Neural crest cell (in vitro differentiated cells): ENCODE results near the gene GNE. TPM values are rescaled to one million over a fixed set of nuclear protein-coding genes. Genes with fewer than 3 reads are reported as not detected.
"Not testable (repeated sequence)": the region's sequence is repeated elsewhere in the genome, so short reads cannot be mapped to it uniquely, and the experiment has no call there.

Experiments
- DNase-seq: peaks from one replicate; pipeline ENCODE4 v3.0.0; 2021; ENCODE audit warnings: low read depth, mixed read lengths, low spot score
- H3K27ac Mint-ChIP-seq: one replicate; pipeline ENCODE4 v1.8.0; 2021; ENCODE audit warnings: mild to moderate bottlenecking, mixed read lengths; ENCODE audit not compliant: unreplicated experiment
- H3K27me3 Mint-ChIP-seq: 2 replicates; pipeline ENCODE4 v1.8.0; 2021; ENCODE audit warnings: low read depth, mild to moderate bottlenecking, mixed read lengths
- H3K36me3 Mint-ChIP-seq: 2 replicates; pipeline ENCODE4 v1.8.0; 2021; ENCODE audit warnings: low read depth, mild to moderate bottlenecking, mixed read lengths
- H3K4me1 Mint-ChIP-seq: 2 replicates; pipeline ENCODE4 v1.8.0; 2021; ENCODE audit warnings: mixed read lengths
- H3K4me3 Mint-ChIP-seq: one replicate; pipeline ENCODE4 v1.8.0; 2021; ENCODE audit warnings: mild to moderate bottlenecking, mixed read lengths
- H3K9me3 Mint-ChIP-seq: 2 replicates; pipeline ENCODE4 v1.8.0; 2021; ENCODE audit warnings: mixed read lengths
- total RNA-seq: library from RNA; stranded (reverse); gene quantifications from 2 replicates; pipeline ENCODE4 v1.2.1, GENCODE V29; 2021
- TF ChIP-seq, protein P1 (sequence below): fragments of 200-600 bp; sonication (generic); conservative IDR thresholded peaks from 2 replicates; pipeline ENCODE4 v1.5.0; 2021; ENCODE audit warnings: antibody characterized with exemption, mild to moderate bottlenecking

Gene GNE
- total RNA-seq, 1 donor from 2014 or later: 24.6 TPM

DNA sequence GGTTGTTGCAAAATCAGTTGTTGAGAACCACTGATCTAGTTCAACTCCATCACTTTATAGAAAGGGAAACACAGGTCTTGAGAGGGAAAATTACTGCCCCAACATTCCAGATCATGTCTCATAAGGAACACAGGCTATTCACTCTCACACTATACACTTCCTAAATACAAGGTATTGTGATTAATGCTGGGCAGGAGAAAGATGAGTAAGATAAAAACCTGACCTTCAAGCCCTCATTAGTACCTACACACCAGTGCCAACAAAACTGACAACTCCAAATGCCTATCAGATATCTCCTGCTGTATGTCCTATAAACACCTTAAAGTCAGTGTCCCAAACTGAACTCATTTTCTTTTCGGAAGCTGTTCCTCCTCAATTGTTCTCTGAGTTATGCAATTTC, 8.2 kb downstream of the GNE start:
- TF ChIP-seq, protein P1, sequence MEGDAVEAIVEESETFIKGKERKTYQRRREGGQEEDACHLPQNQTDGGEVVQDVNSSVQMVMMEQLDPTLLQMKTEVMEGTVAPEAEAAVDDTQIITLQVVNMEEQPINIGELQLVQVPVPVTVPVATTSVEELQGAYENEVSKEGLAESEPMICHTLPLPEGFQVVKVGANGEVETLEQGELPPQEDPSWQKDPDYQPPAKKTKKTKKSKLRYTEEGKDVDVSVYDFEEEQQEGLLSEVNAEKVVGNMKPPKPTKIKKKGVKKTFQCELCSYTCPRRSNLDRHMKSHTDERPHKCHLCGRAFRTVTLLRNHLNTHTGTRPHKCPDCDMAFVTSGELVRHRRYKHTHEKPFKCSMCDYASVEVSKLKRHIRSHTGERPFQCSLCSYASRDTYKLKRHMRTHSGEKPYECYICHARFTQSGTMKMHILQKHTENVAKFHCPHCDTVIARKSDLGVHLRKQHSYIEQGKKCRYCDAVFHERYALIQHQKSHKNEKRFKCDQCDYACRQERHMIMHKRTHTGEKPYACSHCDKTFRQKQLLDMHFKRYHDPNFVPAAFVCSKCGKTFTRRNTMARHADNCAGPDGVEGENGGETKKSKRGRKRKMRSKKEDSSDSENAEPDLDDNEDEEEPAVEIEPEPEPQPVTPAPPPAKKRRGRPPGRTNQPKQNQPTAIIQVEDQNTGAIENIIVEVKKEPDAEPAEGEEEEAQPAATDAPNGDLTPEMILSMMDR: no peak
- DNase-seq: no peak
- Mint-ChIP-seq H3K4me3 (no peak overlapping the region), H3K4me1 (no peaks in the 10 kb centered on the region), H3K36me3 (peaks cover 5% of the 10 kb centered on the region), H3K27ac (no peak overlapping the region), H3K9me3 (no peaks in the 10 kb centered on the region), H3K27me3 (no peaks in the 10 kb centered on the region)

DNA sequence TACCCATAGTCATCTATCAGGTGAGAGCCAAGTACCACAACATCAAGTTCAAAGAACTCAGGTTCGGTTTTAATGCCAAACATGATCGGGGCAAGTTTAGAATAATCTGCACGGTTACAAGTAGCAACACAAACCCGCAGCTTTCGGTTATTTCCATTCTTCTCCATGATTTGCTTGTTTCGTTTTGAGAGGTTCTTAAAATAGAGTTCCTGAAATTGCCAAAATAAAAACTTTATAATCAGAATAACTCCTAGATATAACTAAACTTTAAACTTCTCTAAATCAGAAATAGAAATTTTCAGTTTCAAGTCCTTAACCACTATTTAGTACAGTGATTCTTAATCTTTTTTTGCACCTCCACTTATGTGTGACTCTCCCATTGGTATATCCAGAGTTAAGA, 9.1 kb downstream of the GNE start:
- no peak for DNase-seq
- Mint-ChIP-seq H3K27me3 (no peaks in the 10 kb centered on the region), H3K4me3 (no peak overlapping the region), H3K27ac (no peak overlapping the region), H3K4me1 (no peaks in the 10 kb centered on the region), H3K36me3 (peaks cover 5% of the 10 kb centered on the region), H3K9me3 (no peaks in the 10 kb centered on the region)
- TF ChIP-seq, protein P1: no peak

DNA sequence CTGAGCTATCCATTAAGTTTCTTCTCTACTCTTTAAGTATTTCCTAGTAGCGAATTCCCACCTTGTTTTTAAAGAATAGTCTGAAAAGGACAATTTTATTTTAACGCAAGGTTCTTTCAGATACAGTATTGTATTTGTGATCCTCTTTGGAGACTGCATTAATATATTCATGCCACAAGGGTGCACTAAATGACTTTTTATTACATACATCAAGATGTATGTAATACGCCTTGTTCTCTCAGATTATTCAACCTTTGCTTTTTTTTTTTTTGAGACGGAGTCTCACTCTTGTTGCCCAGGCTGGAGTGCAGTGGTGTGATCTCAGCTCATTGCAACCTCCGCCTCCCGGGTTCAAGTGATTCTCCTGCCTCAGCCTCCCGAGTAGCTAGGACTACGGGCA, 10.2 kb downstream of the GNE start:
- not testable (repeated sequence) for H3K4me1 Mint-ChIP-seq, H3K27me3 Mint-ChIP-seq, H3K4me3 Mint-ChIP-seq, DNase-seq, H3K9me3 Mint-ChIP-seq, H3K27ac Mint-ChIP-seq, H3K36me3 Mint-ChIP-seq
- TF ChIP-seq, protein P1: peak; percentile 67

DNA sequence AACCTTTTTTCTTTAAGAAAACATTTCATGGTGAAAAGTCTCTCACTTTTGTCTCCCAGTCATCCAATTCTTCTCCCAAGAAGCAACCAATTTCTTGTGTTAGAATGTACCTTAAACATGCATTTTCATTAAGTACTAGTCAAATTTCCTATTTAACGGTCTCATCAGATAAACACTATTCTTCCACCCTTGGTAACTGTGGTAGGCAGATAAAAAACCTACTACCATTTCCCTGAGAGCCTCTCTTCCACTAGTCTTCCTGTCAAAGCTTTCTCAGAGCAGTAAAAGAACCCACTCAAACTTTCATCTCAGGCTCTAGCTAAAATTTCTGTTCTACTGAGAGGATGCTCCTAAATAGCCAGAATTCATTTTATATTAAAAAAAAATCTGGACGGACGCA, 10.9 kb downstream of the GNE start:
- Mint-ChIP-seq H3K4me3 (no peak overlapping the region), H3K9me3 (no peaks in the 10 kb centered on the region), H3K4me1 (no peaks in the 10 kb centered on the region), H3K27me3 (no peaks in the 10 kb centered on the region), H3K27ac (no peak overlapping the region), H3K36me3 (peaks cover 9% of the 10 kb centered on the region)
- no peak for DNase-seq
- TF ChIP-seq, protein P1: no peak

DNA sequence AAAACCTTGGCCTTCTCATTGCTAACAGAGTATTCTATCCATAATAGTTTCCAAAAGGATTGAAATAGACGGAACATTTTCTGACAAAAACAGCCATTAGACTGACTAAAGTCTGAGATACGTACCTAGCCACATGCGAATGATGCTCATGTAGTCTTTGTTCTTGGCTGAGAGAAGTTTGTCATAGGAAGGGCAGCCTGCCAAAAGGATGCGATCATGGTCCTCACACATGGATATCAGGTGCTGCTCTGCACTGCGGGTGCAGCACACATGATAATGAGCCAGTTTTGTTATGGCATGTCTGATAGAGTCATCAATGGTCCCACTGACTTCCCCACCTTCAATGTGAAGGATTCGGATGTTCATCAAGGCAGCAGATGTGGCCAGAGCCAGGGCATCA, 12.3 kb downstream of the GNE start:
- Mint-ChIP-seq H3K27ac (peak overlapping the region; percentile 36), H3K9me3 (no peaks in the 10 kb centered on the region), H3K4me1 (no peaks in the 10 kb centered on the region), H3K36me3 (peaks cover 10% of the 10 kb centered on the region), H3K4me3 (no peak overlapping the region), H3K27me3 (no peaks in the 10 kb centered on the region)
- TF ChIP-seq, protein P1: no peak
- no peak for DNase-seq

DNA sequence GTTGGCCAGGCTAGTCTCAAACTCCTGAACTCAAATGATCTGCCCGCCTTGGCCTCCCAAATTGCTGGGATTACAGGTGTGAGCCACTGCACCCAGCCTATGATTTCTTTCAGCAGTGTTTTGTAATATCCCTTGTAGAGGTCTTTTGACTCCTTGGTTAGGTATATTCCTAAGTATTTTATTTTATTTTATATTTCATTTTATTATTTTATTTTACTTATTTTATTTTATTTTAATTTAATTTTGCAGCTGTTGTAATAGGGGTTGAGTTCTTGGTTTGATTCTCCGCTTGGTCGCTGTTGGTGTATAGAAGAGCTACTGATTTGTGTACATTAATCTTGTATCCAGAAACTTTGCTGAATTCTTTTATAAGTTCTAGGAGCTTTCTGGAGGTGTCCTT, 18.6 kb downstream of the GNE start:
- DNase-seq, H3K27me3 Mint-ChIP-seq, H3K9me3 Mint-ChIP-seq, H3K4me1 Mint-ChIP-seq, H3K27ac Mint-ChIP-seq, H3K4me3 Mint-ChIP-seq: not testable (repeated sequence)
- peaks cover 33% of the 10 kb centered on the region for H3K36me3 Mint-ChIP-seq

- DNase-seq, H3K9me3 Mint-ChIP-seq, H3K27ac Mint-ChIP-seq, H3K27me3 Mint-ChIP-seq, H3K4me1 Mint-ChIP-seq, H3K4me3 Mint-ChIP-seq: not testable (repeated sequence)
- peaks cover 33% of the 10 kb centered on the region for H3K36me3 Mint-ChIP-seq
Measured at GRCh38 chr9:36239205-36239604, 19.0 kb downstream of the GNE start.
